Loucy (cell line): ENCODE results near the gene MGAT1.

Experiments
- EZH2phosphoT487 ChIP-seq: fragments of 200-600 bp; IDR thresholded peaks from 2 replicates; pipeline ENCODE4 v1.6.1; 2018; ENCODE audit warnings: antibody characterized with exemption, mild to moderate bottlenecking, moderate library complexity, borderline replicate concordance
- TF ChIP-seq, protein P1 (sequence below): fragments of 200-600 bp; sonication (generic); conservative IDR thresholded peaks from 2 replicates; pipeline ENCODE4 v1.5.1; 2014; ENCODE audit warnings: mild to moderate bottlenecking, antibody characterized with exemption, low read length

DNA sequence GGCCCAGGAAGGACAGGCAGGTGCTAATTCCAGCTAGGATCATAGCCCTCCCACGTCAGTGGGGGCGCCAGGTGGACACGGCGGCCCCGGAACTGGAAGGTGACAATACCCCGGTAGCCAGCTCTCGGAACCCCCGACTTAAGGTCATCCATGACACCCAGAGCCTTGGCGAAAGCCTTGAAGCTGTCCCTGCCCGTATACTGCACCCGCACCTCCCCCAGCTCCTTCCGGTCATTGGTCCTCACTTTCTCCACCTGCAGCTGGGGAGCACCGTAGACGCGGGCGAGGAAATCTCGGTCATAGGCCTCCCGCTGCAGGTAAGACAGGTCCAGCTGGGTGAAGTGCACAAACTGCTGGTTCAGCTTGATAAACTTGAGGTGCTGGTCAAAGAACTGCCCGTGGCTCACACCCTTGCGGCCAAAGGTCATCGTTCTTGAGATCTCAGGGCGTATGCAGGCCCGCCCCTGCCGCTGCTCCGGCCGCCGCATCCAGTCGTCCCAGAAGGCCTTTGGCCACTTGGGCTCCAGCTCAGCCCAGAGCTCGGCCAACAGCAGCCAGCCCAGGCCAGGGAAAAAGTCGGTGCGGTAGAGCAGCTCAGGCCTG, 10.9 kb downstream of the MGAT1 start:
- TF ChIP-seq, protein P1, sequence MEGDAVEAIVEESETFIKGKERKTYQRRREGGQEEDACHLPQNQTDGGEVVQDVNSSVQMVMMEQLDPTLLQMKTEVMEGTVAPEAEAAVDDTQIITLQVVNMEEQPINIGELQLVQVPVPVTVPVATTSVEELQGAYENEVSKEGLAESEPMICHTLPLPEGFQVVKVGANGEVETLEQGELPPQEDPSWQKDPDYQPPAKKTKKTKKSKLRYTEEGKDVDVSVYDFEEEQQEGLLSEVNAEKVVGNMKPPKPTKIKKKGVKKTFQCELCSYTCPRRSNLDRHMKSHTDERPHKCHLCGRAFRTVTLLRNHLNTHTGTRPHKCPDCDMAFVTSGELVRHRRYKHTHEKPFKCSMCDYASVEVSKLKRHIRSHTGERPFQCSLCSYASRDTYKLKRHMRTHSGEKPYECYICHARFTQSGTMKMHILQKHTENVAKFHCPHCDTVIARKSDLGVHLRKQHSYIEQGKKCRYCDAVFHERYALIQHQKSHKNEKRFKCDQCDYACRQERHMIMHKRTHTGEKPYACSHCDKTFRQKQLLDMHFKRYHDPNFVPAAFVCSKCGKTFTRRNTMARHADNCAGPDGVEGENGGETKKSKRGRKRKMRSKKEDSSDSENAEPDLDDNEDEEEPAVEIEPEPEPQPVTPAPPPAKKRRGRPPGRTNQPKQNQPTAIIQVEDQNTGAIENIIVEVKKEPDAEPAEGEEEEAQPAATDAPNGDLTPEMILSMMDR, result no peak
- no peak for TF ChIP-seq EZH2phosphoT487
